ENCODE data around the gene ATP5ME.

GRCh38 chr4:654871-655463, 19.1 kb downstream of the ATP5ME start:
- TF ChIP-seq, protein P1, sequence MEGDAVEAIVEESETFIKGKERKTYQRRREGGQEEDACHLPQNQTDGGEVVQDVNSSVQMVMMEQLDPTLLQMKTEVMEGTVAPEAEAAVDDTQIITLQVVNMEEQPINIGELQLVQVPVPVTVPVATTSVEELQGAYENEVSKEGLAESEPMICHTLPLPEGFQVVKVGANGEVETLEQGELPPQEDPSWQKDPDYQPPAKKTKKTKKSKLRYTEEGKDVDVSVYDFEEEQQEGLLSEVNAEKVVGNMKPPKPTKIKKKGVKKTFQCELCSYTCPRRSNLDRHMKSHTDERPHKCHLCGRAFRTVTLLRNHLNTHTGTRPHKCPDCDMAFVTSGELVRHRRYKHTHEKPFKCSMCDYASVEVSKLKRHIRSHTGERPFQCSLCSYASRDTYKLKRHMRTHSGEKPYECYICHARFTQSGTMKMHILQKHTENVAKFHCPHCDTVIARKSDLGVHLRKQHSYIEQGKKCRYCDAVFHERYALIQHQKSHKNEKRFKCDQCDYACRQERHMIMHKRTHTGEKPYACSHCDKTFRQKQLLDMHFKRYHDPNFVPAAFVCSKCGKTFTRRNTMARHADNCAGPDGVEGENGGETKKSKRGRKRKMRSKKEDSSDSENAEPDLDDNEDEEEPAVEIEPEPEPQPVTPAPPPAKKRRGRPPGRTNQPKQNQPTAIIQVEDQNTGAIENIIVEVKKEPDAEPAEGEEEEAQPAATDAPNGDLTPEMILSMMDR (IDR thresholded peaks at IDR 0.05; ENCODE audit: low read depth, low read length, missing input control), result no peak
- TF ChIP-seq, protein P2, sequence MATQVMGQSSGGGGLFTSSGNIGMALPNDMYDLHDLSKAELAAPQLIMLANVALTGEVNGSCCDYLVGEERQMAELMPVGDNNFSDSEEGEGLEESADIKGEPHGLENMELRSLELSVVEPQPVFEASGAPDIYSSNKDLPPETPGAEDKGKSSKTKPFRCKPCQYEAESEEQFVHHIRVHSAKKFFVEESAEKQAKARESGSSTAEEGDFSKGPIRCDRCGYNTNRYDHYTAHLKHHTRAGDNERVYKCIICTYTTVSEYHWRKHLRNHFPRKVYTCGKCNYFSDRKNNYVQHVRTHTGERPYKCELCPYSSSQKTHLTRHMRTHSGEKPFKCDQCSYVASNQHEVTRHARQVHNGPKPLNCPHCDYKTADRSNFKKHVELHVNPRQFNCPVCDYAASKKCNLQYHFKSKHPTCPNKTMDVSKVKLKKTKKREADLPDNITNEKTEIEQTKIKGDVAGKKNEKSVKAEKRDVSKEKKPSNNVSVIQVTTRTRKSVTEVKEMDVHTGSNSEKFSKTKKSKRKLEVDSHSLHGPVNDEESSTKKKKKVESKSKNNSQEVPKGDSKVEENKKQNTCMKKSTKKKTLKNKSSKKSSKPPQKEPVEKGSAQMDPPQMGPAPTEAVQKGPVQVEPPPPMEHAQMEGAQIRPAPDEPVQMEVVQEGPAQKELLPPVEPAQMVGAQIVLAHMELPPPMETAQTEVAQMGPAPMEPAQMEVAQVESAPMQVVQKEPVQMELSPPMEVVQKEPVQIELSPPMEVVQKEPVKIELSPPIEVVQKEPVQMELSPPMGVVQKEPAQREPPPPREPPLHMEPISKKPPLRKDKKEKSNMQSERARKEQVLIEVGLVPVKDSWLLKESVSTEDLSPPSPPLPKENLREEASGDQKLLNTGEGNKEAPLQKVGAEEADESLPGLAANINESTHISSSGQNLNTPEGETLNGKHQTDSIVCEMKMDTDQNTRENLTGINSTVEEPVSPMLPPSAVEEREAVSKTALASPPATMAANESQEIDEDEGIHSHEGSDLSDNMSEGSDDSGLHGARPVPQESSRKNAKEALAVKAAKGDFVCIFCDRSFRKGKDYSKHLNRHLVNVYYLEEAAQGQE (IDR thresholded peaks at IDR 0.05), result no peak
- TF ChIP-seq MAX (IDR thresholded peaks at IDR 0.05) (no peak), FOXA1 (IDR thresholded peaks at IDR 0.05) (no peak), EGR1 (IDR thresholded peaks at IDR 0.05; ENCODE audit: low read depth in 2 of 2) (no peak), TAF1 (conservative IDR thresholded peaks at IDR 0.05) (no peak), ATF3 (IDR thresholded peaks at IDR 0.05) (no peak), RAD21 (IDR thresholded peaks at IDR 0.05) (no peak), SP1 (IDR thresholded peaks at IDR 0.05) (no peak)

Data from liver (tissue), 3 donors.